Prostate gland (tissue), 2 donors: Measurements from ENCODE around the gene EBF3.

ENCODE experiments used
- POLR2A ChIP-seq: fragments of 450-650 bp; IDR thresholded peaks from one replicate; pipeline ENCODE4 v1.6.1; 2016; ENCODE audit warnings: antibody characterized with exemption, mild to moderate bottlenecking
- POLR2AphosphoS5 ChIP-seq: sonication (generic); formaldehyde crosslinking; IDR thresholded peaks from one replicate; pipeline ENCODE4 v1.6.1; 2017; ENCODE audit warnings: antibody characterized with exemption
- TF ChIP-seq, protein P1 (sequence below), 4 experiments: fragments of 200-600 bp in 2 of 4; fragments of 450-650 bp in 2 of 4; sonication (generic) in 2 of 4; IDR thresholded peaks; 1 replicate in 3 of 4; 2 replicates in 1 of 4; pipeline ENCODE4 v1.5.1; 2016 to 2019; ENCODE audit warnings: antibody characterized with exemption in 4 of 4, mild to moderate bottlenecking in 2 of 4, moderate library complexity in 2 of 4

DNA sequence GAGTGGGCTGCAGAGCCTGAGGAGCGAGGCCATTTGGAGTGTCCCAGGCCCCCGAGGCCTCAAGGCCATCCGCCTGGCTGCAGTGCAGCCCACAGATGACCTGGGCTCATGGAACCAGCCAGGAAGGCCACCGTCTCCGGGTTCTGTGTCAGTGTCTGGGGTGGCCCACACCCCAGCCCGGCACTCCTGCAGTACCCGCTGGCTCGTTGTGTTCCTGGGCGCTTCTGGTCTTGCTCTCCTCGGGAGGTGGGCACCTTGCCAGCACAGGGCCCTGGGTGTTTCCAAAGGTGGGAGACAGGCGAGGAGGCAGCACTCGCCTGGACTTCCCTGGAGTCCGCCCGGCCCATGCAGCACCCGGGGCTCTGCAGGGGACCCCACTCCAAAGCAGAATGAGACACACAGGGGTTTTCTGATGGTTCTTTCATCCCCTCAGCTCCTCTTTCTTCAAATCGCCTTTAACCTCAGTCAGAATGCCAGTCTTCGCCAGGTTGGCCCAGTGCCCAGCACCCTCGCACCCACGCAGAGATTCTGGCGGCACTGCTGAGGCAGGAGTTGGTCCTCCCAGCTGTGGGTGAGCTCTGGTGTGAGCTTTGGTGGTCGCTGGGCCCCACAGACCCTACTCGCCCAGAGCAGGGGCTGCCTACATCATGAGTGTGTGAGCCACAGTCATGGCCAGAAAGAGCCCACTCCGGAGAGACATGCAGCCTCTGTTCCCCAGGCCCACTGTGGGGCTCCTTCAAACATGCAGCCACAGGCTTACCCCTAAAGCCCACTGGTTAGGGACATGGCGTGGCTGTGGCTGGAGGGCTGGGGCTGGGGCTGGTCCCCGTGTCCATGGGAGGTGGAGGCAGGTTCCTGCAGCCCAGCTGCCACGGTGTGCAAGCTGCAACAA is 155.7 kb downstream of the EBF3 start:
- TF ChIP-seq, protein P1, sequence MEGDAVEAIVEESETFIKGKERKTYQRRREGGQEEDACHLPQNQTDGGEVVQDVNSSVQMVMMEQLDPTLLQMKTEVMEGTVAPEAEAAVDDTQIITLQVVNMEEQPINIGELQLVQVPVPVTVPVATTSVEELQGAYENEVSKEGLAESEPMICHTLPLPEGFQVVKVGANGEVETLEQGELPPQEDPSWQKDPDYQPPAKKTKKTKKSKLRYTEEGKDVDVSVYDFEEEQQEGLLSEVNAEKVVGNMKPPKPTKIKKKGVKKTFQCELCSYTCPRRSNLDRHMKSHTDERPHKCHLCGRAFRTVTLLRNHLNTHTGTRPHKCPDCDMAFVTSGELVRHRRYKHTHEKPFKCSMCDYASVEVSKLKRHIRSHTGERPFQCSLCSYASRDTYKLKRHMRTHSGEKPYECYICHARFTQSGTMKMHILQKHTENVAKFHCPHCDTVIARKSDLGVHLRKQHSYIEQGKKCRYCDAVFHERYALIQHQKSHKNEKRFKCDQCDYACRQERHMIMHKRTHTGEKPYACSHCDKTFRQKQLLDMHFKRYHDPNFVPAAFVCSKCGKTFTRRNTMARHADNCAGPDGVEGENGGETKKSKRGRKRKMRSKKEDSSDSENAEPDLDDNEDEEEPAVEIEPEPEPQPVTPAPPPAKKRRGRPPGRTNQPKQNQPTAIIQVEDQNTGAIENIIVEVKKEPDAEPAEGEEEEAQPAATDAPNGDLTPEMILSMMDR (IDR thresholded peaks at IDR 0.05) = no peak
- no peak for TF ChIP-seq POLR2A
- no peak for TF ChIP-seq POLR2AphosphoS5
